ENCODE results near the gene CDC14A.
"Not testable (repeated sequence)": the region's sequence is repeated elsewhere in the genome, so short reads cannot be mapped to it uniquely, and the experiment has no call there.

CDC14A gene

DNA sequence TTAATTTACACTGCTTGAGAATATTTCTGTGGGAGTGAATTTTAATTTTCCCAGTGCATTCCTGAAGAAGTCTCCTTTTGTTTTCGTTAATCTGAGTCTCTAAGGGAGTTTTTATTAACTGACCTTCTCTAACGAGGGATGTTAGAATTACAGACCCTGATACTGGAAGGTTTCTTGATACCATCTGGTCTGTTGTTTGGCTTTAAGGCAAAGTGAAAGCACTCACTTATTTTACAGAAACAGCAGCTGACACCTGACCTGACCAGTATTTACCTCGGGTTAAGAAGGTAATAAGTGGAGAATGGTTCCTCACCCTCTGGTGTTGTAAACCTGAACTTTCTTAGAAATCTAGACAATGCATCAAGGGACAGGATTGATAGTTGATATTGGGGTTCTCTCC, 12.4 kb downstream of the CDC14A start:
- DNase-seq, result no peak

DNA sequence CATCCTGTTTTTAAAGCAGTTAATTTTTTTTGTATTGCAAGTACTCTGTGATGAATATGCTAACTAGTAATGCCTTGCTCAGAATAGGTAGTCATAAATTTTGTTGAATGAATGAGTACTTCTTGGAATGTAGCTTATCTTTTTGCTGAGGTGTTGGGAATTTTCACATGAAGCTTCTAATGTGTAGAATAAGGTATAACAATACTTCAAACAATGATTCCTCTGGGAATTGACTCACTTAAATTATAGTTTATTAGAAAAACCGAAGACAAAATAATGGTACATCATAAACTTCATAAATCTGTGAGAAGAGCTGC, 13.9 kb downstream of the CDC14A start:
- DNase-seq, result no peak

DNA sequence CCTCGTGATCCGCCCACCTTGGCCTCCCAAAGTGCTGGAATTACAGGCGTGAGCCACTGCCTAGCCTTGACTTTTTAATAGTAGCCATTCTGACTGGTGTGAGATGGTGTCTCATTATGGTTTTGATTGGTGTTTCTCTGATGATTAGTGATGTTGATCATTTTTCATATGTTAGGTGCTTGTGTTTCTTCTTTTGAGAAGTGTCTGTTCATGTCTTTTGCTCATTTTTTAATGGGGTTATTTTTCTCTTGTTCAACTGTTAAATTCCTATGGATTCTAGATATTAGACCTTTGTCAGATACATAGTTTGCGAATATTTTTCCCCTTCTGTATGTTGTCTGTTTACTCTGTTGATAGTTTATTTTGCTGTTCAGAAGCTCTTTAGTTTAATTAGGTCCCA, 17.0 kb downstream of the CDC14A start:
- DNase-seq, result not testable (repeated sequence)

DNA sequence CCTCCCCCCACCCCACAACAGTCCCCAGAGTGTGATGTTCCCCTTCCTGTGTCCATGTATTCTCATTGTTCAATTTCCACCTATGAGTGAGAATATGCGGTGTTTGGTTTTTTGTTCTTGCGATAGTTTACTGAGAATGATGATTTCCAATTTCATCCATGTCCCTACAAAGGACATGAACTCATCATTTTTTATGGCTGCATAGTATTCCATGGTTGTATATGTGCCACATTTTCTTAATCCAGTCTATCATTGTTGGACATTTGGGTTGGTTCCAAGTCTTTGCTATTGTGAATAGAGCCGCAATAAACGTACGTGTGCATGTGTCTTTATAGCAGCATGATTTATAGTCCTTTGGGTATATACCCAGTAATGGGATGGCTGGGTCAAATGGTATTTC, 21.6 kb downstream of the CDC14A start:
- DNase-seq, result not testable (repeated sequence)

- not testable (repeated sequence) for DNase-seq
These were observed 24.6 kb downstream of the CDC14A start for GRCh38 chr1:100376890-100377289.

- DNase-seq, result no peak
These were observed 25.5 kb downstream of the CDC14A start for GRCh38 chr1:100377590-100378361.

- DNase-seq, result no peak
These were observed 26.6 kb downstream of the CDC14A start for GRCh38 chr1:100378956-100379355.

DNA sequence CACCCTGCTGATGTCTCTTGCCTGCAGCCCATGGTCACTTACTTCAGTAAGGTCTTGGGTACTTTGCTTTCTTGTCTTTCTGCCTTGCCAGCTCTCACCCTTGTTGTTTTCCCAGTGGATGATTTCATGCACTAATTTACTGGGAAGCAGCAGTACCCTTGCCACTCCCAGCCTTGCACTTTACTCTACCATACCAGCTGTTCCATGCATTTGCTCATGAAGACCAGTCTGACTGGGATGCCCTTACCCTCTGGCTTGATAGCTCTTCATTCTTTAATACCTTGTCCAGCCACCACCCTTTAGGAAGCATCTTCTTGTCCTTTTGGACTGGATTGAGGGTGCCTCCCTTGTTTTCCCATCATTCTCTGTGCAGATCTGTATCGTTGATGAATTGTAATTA, 28.3 kb downstream of the CDC14A start:
- DNase-seq, result no peak

- no peak for DNase-seq
These were observed 30.4 kb downstream of the CDC14A start for GRCh38 chr1:100382657-100383056.

- DNase-seq, result no peak
These were observed 31.6 kb downstream of the CDC14A start for GRCh38 chr1:100383743-100384405.

DNA sequence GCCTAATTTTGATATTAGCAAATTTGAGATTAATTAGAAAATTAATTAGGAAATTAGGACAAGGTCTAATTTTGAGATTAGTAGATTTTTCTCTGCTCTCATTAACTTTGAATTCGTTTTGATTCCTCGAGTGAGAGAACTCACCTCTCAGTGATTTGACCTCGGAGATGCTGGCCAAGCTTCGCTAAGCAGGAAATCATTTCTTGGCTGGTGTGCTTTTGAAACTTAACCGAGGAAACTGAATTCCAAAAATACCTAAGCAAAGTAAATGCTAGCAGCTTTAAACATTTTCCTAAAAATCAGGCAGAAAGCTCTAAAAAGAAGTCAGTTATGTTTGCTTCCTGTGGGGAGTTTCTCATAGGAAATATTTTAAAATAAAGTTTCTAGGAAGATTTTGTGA, 34.9 kb downstream of the CDC14A start:
- DNase-seq, result no peak

DNA sequence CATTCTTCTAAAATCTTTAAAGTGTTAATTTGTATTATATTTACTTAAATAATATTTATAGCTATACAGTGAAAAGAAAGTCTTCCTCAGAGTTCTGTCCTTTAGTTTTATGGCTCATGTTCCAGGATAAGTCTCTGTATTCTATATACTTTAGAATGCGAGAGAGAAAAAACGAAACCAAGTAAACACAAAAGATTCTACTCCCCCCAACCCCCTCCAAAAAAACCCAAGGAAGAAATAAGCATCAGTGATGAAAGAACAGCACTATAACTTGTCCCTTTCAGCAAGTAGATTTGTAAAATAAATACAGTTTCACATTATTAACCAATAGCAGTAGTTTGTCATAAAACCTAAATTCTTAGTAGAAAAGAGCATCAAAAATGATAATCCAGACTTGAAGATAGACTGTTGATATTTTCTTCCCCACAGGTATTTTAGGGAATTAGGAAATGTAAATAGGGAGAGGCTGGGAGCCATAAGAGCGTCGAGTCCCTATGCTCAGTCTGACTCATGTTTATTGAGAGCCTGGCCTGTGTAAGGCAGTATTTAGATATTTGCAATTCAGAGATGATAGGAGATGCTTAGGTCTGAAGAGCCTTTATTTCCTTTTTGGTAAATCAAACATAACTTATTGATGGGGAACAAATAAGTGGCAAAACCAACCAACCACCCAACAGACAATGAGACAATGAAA, 35.5 kb downstream of the CDC14A start:
- peak; percentile 18 for DNase-seq

DNA sequence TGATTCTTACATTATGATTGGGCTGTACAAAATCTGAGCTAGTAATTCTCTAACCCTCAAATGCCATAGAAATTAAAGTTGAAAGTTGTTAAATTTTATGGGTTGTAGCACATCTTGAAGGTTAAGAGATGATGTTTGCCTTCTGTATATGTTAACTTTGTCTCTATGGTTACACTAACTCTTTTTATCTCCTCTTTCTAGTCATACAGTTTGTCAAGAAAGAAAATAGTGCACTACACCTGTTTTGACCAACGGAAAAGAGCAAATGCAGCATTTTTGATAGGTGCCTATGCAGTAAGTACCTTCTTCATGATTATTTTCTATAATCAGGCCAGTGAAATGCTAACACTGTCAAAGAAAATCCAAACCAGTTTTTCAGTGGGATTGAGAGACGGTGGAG, 38.2 kb downstream of the CDC14A start:
- no peak for DNase-seq

GRCh38 chr1:100391675-100392074, 39.4 kb downstream of the CDC14A start:
- DNase-seq, result no peak

- DNase-seq, result no peak
These were observed 40.5 kb downstream of the CDC14A start for GRCh38 chr1:100392756-100393155.

DNA sequence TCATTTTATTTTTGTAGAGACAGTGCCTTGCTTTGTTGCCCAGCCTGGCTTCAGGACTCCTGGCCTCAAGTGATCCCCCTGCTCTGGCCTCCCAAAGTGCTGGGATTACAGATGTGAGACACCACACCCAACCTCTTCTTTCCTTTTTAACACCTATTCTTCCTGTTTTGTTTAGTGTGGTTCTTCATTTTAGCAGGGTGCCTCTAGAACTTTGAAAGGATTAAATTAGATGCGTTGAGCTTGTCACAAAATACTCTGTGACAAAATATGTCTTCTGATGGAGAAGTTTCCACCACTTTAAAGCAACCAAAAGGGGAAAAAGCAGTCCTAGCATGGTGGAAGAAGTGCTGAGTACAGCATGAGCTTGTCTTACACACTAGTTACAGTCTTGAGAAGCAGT, 42.0 kb downstream of the CDC14A start:
- DNase-seq, result no peak

DNA sequence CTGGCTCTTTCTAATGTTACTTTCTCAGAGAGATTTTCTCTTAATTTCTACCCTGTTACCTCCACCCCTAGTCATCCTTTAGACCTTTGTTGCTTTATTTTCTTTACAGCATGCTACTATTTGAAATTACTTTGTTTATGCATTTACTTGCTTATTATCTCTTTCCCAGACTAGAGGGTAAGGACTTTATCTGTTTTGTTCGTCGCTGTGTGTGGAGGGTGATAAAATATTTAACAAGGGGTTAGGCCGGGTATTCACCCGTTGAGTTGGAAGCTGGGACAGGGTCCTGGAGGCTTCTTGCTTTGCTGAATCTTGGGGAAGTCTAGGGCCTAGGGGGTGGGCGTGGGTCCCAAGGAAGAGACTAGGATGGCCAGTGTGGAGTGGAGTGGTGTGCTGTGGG, 43.6 kb downstream of the CDC14A start:
- DNase-seq, result no peak

GRCh38 chr1:100396651-100397050, 44.3 kb downstream of the CDC14A start:
- no peak for DNase-seq

GRCh38 chr1:100397681-100398080, 45.4 kb downstream of the CDC14A start:
- no peak for DNase-seq

GRCh38 chr1:100398648-100399047, 46.3 kb downstream of the CDC14A start:
- no peak for DNase-seq

- peak; percentile 36 for DNase-seq
These were observed 48.1 kb downstream of the CDC14A start for GRCh38 chr1:100400404-100400803.

- DNase-seq, result no peak
These were observed 52.5 kb downstream of the CDC14A start for GRCh38 chr1:100404821-100405220.

- DNase-seq, result not testable (repeated sequence)
These were observed 53.6 kb downstream of the CDC14A start for GRCh38 chr1:100405902-100406301.

GRCh38 chr1:100407390-100407789, 55.1 kb downstream of the CDC14A start:
- not testable (repeated sequence) for DNase-seq
